GM11168 (cell line): ENCODE data around the gene LMAN2.

Experiments
- in situ Hi-C: fragments of 300-500 bp; cut with MboI; formaldehyde crosslinking; loops from one replicate; pipeline ENCODE4 v1.12.0; 2022; ENCODE audit warnings: low sequenced_read_pairs; ENCODE audit not compliant: unreplicated experiment

LMAN2 gene

DNA sequence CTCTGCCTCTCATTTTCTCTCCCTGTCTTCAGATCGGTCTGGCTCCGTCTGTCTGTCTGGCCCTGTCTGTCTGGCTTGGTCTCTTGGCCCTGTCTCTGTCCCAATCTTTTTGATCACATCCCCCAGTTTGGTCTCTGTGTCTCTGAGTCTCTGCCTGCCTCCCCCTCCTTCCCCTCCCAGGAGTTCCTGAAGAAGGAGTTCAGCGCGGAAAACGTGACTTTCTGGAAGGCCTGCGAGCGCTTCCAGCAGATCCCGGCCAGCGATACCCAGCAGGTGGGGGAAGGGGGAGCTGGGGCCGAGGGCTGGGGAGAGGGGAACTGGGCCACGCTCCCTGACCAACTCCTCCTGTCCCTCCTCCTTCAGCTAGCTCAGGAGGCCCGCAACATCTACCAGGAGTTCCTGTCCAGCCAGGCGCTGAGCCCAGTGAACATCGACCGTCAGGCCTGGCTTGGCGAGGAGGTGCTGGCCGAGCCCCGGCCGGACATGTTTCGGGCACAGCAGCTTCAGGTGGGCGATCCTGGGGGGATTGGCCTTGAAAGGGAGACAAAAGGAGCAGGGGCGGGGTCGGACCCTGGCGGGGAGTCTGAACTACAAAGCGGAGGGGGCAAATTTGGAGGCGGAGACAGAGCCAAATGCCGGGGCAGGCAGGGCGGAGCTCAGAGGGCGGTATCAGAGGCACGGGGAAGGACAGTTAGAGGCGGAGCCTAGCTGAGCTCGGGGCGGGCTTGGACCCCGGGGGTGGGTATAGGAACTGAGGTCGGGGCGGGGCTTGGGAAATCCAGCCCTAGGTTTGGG lies 15.3 kb upstream of the LMAN2 start:
- in situ Hi-C loops = loop anchor here (10.0 kb wide), 1 partner anchor 52 kb away; the partner anchor contains the start of gene MXD3

DNA sequence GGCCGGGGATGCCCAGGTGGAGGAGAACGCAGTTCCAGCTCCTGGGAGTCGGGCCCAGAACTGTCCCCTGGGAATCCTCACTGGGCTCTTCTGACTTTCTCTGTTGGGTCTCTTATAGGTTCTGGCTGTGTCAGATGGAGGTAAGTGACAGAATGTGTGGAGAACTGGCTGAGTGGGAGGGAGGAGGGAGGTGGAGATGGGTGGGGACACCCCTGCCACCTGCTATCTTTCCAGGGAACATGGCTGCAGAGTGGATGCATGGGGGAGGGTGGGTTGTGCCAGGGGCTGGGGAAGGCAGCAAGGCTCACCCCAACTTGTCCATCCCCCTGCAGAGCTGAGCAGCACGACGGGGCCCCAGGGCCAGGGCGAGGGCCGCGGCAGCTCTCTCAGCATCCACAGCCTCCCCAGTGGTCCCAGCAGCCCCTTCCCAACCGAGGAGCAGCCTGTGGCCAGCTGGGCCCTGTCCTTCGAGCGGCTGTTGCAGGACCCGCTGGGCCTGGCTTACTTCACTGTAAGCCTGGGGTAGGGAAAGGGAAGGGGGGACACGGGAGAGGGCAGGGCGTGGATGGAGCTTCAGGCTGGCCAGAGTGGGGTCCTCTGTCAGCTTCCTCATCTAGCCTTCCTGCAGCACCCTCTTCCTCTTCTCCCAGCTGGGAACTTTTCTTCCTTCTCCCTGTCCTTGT lies 14.5 kb upstream of the LMAN2 start:
- in situ Hi-C loops = loop anchor here (10.0 kb wide), 1 partner anchor 51 kb away; the partner anchor contains the start of gene MXD3

- in situ Hi-C loops = loop anchor here (10.0 kb wide), 1 partner anchor 50 kb away; the partner anchor contains the start of gene MXD3
Observed at GRCh38 chr5:177364159-177364962, 12.9 kb upstream of the LMAN2 start.

GRCh38 chr5:177363565-177363964 lies 12.1 kb upstream of the LMAN2 start:
- in situ Hi-C loops = loop anchor here (10.0 kb wide), 1 partner anchor 49 kb away; the partner anchor contains the start of gene MXD3

DNA sequence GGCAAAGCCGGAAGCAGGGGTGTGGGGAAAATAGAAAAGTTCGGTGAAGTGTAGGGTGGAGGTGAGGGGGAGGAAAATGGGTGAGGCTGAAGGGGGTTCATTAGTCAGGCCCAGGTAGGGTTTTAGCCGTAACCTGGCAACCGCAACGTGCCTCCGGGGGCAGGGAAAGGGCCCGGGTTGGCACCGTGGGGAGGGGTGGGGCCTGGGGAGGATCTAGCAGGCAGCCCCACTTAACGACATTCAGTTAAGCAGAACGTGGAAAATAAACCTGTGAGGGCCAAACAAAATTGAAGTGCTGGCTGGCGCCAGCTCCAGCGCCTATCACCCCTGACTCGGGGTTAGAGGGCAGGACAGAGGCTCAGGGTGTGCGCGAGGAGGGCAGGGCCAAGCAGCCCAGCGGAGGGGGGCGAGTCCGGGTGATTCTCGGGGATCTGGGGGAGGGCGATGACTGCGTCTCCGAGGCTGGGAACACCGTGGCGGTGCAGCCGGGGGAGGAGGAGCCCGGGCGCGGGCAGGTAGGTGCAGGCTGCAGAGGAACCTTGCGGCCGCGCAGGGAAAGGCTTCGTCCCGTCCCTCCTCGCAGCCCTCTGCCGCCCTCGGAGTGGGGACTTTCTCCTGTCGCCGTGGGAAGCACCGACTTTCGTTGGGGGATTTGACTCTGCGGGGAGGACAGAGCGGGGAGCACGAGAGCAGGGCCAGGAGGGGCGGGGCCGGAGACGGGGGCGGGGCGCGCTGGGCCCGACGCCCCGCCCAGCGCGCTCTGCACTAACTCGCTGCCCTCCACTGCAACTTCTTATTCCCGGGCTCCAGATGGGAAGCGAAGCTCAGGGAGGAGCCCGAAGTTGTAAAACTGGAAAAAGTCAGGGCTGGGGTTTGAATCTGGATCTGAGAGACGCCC lies 11.4 kb upstream of the LMAN2 start:
- in situ Hi-C loops = loop anchor here (10.0 kb wide), 1 partner anchor 48 kb away; the partner anchor contains the start of gene MXD3

GRCh38 chr5:177362292-177362609 lies 10.8 kb upstream of the LMAN2 start:
- in situ Hi-C loops = loop anchor here (10.0 kb wide), 1 partner anchor 47 kb away; the partner anchor contains the start of gene MXD3

DNA sequence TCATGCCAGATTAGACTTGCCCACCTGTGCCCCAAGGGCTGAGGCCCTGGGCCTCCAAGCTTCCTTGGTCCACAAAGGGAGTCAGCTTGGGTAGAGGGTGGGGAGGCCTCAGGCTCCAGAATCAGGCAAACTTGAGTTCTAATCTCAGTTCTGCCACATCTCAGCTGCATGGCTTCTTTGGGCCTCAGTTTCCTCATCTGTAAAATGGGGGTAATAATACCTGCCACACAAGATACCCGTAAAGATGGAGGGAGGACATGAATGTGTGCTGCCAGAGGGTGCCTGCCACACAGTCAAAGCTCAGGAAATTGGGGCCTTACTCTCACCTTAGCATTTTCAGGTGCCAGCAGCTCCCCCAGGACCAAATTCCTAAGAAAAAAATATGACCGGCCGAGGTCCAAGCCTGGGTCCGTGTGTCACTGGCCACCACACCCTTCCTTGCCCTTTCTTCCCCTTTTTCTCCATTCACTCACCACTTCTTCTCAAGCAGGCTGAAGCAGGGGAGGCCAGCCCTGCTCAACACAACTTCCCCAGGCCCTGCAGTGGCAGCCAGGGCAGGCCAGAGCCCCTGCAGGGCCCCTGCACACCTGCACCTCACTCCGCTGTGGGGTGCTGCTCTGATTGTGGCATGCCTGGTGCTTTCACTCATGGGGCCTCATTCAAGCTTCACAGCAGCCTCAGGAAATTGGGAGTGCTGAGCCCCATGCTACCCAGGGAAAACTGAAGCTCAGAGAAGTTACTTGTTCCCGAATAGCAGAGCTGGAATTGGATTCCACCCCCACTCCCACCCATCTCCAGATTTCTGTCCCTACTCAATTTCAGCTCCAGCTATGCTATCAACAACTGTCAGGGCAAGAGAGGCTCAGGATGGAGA lies 10.2 kb upstream of the LMAN2 start:
- in situ Hi-C loops = loop anchor here (10.0 kb wide), 1 partner anchor 47 kb away; the partner anchor contains the start of gene MXD3

DNA sequence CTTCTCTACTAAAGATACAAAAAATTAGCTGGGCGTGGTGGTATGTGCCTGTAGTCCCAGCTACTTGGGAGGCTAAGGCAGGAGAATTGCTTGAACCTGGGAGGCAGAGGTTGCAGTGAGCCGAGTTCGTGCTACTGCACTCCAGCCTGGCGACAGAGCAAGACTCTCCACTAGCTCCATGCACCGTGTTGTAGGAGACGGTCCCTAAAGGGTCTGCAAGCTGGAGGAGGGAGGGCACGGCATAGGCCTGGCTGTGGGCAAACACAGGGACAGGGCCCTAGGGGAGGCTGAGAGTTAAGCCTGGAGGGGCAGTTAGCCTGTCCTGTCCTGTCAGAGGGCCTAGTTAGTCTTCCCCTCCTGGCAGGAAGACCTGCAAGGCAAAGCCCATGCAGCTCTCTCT lies 9.3 kb upstream of the LMAN2 start:
- in situ Hi-C loops = loop anchor here (10.0 kb wide), 1 partner anchor 46 kb away; the partner anchor contains the start of gene MXD3

- in situ Hi-C loops = loop anchor here (10.0 kb wide), 1 partner anchor 45 kb away; the partner anchor contains the start of gene MXD3
Observed at GRCh38 chr5:177359860-177360259, 8.4 kb upstream of the LMAN2 start.

GRCh38 chr5:177359451-177359851 lies 8.0 kb upstream of the LMAN2 start:
- in situ Hi-C loops = no loop called here

GRCh38 chr5:177358370-177358819 lies 6.9 kb upstream of the LMAN2 start:
- in situ Hi-C loops = no loop called here

DNA sequence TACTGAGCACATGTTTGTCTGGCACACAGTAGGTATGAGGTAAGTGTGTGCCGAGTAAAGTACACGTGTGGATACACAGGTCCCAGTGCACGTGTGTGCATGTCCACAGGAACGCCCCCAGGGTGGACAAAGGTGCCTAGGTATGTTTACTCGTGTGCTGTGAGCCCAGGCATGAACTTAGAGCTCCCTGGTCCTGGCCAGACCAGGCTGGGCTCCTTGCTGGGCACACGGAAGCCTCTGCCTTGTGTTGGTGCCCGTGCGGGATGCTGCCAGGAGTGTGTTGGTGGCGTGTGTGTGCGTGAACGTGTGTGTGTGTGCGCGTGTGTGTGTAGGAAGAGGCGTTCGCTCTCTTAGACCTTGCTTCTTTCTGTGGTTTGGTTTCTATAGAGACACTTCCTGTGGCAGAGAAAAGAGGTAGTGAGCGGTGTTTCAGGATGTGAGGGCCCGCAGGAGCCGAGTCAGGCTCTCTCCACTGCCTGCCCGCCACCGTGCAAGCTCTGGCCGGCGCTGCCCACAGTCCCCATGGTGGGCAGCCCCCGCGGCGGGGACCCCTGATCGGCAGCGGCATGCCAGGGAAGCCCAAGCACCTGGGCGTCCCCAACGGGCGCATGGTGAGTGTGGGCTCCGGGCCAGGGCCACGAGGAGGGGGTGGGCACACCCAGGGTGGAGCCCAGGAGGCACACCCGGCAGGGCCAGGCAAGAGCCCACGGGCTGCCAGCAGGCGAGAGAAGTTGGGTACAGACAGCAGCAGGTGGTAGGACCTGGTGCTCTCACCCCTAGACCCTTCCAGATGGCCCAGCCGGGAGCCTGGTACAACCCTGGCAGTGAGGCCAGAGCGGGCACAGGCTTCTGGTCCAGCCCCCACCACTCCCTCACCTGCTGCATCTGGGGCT lies 6.2 kb upstream of the LMAN2 start, which contains the start of gene RGS14:
Gene RGS14 (plus strand): TSS at position 466 of the 893 bp plus-strand sequence. CDS start 101 bp downstream, at position 567.
- in situ Hi-C loops = no loop called here

DNA sequence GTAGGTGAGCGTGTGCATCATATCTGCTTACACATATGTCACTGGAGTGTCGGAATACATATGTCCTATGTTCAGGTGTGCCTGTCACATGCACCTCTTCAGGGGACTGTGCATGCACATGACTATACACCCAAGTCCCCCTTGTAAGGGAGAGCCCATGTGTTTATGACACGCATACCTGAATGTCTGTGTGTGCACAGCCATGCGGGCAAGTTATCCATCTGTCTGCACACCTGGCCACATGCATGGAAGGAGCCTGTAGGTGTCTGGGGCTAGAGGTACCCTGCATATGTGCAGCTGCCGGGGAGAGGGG lies 5.6 kb upstream of the LMAN2 start:
- in situ Hi-C loops = no loop called here

DNA sequence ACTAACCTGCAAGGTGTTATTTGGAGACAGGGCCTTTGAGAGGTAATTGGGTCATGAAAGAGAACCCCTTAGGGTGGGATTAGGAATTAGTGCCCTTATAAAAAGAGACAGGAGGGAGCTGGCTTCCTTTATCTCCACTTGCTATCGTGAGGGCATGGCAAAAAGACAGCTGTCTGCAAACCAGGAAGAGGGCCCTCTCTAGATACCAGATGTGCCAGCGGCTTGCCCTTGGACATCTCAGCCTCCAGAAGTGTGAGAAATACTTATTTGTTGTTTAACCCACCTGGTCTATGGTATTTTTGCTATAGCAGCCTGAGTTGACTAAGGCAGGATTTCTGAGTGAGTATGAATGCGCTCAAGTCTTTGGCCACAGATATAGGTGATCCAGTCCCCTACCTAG lies 5.3 kb upstream of the LMAN2 start:
- in situ Hi-C loops = no loop called here

GRCh38 chr5:177355868-177356168 lies 4.3 kb upstream of the LMAN2 start:
- in situ Hi-C loops = no loop called here

DNA sequence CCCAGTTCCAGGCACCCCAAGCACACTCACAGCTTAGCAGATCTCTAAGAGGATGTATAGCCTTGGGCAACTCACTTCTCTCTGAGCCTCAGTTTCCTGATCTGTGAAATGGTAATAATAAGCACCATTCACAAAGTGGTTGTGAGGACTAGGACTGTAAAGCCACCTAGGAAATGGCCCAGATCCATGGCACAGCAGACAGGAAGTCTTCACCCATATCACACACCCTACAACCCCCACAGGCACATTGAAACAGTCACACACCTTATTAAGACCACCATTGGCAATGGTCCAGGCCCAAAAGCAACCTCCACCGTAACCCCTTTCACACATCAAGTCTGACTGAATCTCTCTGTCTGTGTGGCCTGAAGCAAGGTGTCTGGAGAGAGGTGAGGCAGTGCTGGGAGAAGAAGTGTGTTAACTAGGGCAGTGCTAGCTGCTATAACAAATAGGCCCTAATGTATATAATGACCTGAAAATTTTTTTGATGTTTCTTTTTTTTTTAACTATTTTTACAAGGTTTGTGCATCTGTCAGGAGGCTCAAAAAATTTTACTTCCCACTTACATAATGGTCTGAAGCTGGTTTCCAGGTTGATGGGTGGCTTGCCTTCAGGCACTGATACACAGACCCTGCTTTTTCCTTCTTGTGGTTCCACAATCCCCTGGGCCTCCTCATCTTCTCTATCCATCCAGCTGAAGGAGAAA lies 3.8 kb upstream of the LMAN2 start:
- in situ Hi-C loops = no loop called here

DNA sequence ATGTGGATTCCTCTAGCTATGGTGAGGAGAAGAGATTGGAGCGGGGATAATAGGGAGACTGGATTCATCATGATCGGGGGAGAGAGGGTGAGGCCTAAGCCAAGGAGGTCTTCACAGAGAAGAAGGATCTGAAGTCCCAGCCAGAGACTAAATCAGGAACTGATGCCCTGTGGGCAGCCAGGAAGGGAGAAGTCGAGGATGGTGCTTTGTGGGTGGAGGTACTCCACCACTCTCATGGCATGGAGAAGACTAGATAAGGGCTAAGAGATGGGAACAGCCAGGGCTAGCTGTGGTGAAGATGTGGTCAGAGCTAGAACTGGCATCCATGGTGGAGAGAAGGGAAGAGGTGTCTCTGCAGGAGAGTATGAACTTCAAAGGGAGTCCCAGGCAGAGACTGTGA lies 3.2 kb upstream of the LMAN2 start:
- in situ Hi-C loops = no loop called here
